ENCODE results near the gene TMEM253. TPM values are rescaled to one million over a fixed set of nuclear protein-coding genes. Genes with fewer than 3 reads are reported as not detected.

Gene TMEM253
- total RNA-seq, 1 donor from 2014 or later = not detected

- intact Hi-C loops (cut with micrococcal nuclease) = loop anchor here (1.0 to 5.0 kb wide), 2 partner anchors 17 to 48 kb away; no protein-coding TSS in a partner anchor
These were observed 30.1 kb upstream of the TMEM253 start for GRCh38 chr14:21070610-21071224.

GRCh38 chr14:21071225-21072030, 29.4 kb upstream of the TMEM253 start:
- intact Hi-C loops (cut with micrococcal nuclease) = loop anchor here (1.0 to 5.0 kb wide), 2 partner anchors 16 to 49 kb away; no protein-coding TSS in a partner anchor

GRCh38 chr14:21072031-21072473, 28.8 kb upstream of the TMEM253 start:
- intact Hi-C loops (cut with micrococcal nuclease) = loop anchor here (5.0 kb wide), 1 partner anchor 50 kb away; no protein-coding TSS in a partner anchor

- intact Hi-C loops (cut with micrococcal nuclease) = loop anchor here (5.0 kb wide), 1 partner anchor 51 kb away; no protein-coding TSS in a partner anchor
These were observed 28.0 kb upstream of the TMEM253 start for GRCh38 chr14:21072781-21073339.

GRCh38 chr14:21073921-21074320, 26.9 kb upstream of the TMEM253 start:
- intact Hi-C loops (cut with micrococcal nuclease) = loop anchor here (5.0 kb wide), 1 partner anchor 52 kb away; no protein-coding TSS in a partner anchor

GRCh38 chr14:21074398-21075272, 26.2 kb upstream of the TMEM253 start:
- intact Hi-C loops (cut with micrococcal nuclease) = loop anchor here (5.0 kb wide), 1 partner anchor 52 kb away; no protein-coding TSS in a partner anchor

GRCh38 chr14:21075719-21076437, 25.0 kb upstream of the TMEM253 start:
- intact Hi-C loops (cut with micrococcal nuclease) = no loop called here

- intact Hi-C loops (cut with micrococcal nuclease) = no loop called here
These were observed 23.2 kb upstream of the TMEM253 start for GRCh38 chr14:21077672-21078071.

GRCh38 chr14:21078287-21078686, 22.6 kb upstream of the TMEM253 start:
- intact Hi-C loops (cut with micrococcal nuclease) = no loop called here

GRCh38 chr14:21078726-21079125, 22.1 kb upstream of the TMEM253 start:
- intact Hi-C loops (cut with micrococcal nuclease) = no loop called here

GRCh38 chr14:21081521-21082142, 19.2 kb upstream of the TMEM253 start:
- intact Hi-C loops (cut with micrococcal nuclease) = no loop called here

GRCh38 chr14:21083565-21084325, 17.1 kb upstream of the TMEM253 start:
- intact Hi-C loops (cut with micrococcal nuclease) = no loop called here

GRCh38 chr14:21084396-21084795, 16.5 kb upstream of the TMEM253 start:
- intact Hi-C loops (cut with micrococcal nuclease) = no loop called here

- intact Hi-C loops (cut with micrococcal nuclease) = loop anchor here (5.0 kb wide), 1 partner anchor 403 kb away; the partner anchor contains the start of gene RNASE4
These were observed 15.6 kb upstream of the TMEM253 start for GRCh38 chr14:21084998-21085853.

GRCh38 chr14:21086908-21087293, 14.0 kb upstream of the TMEM253 start:
- intact Hi-C loops (cut with micrococcal nuclease) = loop anchor here (1.0 to 5.0 kb wide), 5 partner anchors 16 to 626 kb away; partner anchors contain the start of genes NDRG2, PIP4P1 and RNASE4

- intact Hi-C loops (cut with micrococcal nuclease) = loop anchor here (1.0 to 5.0 kb wide), 5 partner anchors 16 to 626 kb away; partner anchors contain the start of genes NDRG2, PIP4P1 and RNASE4
These were observed 13.4 kb upstream of the TMEM253 start for GRCh38 chr14:21087294-21088091.

GRCh38 chr14:21088687-21089086, 12.2 kb upstream of the TMEM253 start:
- intact Hi-C loops (cut with micrococcal nuclease) = loop anchor here (5.0 kb wide), 1 partner anchor 406 kb away; the partner anchor contains the start of gene RNASE4

Data from T-helper 1 cell treated with Interleukin-12 subunit alpha and Interleukin-12 subunit beta and Interleukin-4 antibody, amounts not matched to agents 30 ng/mL and 1 ng/mL, for 36 hours (primary cell).